Gastrocnemius medialis (tissue), 4 donors: ENCODE data around the gene KRT2.

ENCODE experiments used
- CTCF ChIP-seq, 5 experiments: fragments of 450-650 bp in 3 of 5; fragments of 200-600 bp in 2 of 5; sonication (generic) in 2 of 5; IDR thresholded peaks in 4 of 5; conservative IDR thresholded peaks in 1 of 5; 1 replicate in 4 of 5; 2 replicates in 1 of 5; pipeline ENCODE4 v1.5.1; 2016 to 2019; ENCODE audit warnings: antibody characterized with exemption in 5 of 5, mild to moderate bottlenecking in 3 of 5, moderate library complexity in 3 of 5
- POLR2A ChIP-seq, 2 donors: fragments of 450-650 bp; IDR thresholded peaks; one replicate each; pipeline ENCODE4 v1.6.1; 2017; ENCODE audit warnings: antibody characterized with exemption in 2 of 2, mild to moderate bottlenecking in 2 of 2, moderate library complexity in 2 of 2

DNA sequence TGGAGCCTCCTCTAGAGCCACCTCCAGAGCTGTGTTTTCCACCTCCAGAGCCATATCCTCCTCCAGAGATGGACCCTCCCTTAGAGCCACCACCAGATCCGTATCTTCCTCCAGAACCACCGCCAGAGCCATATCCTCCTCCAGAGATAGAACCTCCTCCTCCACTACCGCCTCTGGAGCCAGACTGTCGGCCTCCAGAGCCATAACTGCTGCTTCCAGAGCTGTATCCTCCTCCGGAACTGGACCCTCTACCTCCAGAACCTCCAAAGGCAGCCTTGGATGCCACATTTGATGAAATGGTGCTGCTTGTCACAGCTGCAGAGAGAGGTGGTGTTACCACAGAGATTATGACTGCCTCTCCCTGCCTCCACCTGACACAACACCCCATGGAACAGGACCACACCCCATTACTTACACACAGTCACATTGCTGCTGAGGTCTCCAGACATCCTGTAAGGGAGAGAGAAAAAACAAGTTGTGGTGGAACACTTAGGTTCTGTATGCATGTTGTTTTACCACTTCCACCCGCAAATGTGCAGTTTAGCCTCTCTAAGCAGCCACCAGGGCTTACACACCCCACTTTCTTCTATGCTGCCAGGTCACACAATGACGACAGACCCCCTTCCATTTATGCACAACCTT is 6.8 kb downstream of the KRT2 start:
- TF ChIP-seq POLR2A (IDR thresholded peaks at IDR 0.05) (no peak), CTCF (IDR thresholded peaks at IDR 0.05 in 4 of 5, conservative IDR thresholded peaks at IDR 0.05 in 1 of 5) (no peak)
